ENCODE results near the gene AK1.

AK1 gene

DNA sequence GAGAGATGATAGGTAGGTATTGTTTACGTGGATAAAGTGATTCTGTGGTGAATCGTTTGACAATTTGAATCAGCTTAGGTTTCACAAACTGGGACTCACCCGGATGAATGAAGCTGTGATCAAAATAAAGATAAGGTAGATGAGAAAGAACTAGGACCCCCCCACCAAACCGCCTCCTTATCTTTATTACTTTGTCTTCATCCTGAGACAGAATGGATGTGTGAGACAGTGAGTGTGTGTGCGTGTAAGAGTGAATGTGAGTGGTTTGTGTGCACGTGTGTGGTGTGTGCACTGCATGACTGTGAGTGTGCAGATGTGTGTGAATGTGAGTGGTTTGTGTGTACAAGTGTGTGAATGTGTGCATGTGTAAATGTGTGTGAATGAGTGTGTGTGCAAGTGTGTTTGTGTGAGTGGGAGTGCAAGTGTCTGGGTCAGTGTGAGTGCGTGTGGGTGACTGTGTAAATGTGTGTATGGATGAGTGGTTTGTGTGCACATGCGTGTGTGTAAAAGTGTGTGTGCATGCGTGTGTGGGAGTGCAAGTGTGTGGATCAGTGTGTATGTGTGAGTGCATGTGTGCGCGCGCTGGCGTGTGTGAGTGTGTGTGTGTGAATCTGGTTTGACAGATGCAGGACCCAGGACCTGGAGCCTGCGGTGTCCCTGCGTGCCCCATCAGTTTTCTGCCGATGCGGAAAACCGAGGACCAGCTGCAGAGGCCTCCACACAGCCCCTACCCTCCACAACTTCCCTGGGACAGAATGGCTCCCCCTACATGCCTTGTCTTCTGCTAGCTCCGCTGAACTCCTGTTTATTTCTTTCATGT lies 11.6 kb downstream of the AK1 start:
- DNase-seq = peak; percentile 32

DNA sequence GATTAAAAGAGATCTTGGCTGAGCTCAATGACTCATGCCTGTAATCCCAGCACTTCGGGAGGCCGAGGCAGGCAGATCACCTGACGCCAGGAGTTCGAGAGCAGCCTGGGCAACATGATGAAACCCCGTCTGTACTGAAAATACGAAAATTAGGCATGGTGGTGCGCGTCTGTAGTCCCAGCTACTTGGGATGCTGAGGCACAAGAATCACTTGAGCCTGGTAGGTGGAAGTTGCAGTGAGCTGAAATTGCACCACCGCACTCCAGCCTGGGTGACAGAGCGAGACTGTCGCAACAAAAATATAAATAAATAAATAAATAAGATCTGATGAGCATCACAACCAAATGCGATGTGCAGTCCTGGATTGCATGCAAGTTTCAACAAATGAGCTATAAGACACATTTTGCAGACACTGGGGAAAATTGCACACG lies 14.3 kb downstream of the AK1 start:
- no peak for DNase-seq

DNA sequence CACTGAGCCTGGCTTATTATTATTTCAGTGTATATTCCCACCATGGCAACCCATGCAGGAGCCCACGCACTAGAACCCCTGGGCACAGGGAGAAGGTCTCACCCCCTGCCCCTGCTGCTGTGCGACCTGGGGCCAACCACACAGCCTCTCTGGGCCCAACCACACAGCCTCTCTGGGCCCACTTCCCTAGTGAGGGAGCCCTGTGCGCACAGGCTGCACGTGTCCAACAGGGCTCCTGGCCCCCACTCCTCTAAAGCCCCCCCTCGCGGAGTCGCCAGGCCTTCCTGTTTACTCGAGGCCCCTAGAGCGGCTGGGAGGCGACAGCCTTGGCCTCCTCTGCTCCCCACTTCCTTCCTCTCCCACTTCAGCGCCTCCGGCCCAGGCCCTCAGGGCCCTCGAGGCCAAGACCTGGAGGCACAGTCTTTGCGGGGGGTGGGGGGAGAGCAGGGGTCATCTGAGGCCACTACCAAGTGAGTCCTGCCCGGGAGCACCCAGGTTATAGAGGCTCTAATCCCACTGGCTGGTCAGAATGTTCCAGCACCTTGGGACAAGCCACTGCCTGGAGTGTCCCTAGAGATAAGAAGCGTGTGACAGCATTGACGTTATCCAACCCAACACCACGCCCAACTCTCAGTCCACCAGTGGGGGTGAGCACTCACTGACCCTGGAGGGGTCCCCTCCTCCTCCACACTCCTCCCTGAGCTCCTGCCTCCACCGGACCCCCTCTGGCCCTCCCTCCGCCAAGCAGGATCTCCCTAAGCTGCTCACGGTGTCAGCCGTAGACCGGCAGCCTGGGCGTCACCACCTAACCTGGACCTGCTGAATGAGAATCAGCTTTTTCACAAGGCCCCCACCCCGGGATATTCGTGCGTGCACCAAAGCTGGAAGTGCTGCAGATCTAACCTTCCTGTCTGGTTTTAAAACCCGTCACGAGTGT lies 15.1 kb downstream of the AK1 start:
- DNase-seq = peak; percentile 46

DNA sequence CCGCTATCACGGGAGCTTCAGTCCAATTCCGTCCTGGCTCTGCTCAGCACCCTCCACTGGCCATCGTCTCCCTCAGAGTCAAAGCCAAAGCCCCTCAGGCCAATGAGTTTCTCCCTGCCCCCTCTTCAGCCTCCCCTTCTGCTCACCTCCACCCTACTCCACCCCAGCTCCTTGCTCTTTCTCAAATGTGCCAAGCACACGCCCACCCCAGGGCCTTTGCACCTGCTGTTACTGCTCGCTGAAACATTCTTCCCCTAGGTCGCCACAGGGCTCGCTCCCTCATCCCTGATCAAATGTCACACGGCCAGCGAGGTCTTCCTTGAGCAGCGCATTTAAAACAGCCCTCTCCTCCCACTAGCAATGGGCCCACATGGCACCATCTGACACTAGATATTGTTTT lies 16.7 kb downstream of the AK1 start:
- DNase-seq = no peak

DNA sequence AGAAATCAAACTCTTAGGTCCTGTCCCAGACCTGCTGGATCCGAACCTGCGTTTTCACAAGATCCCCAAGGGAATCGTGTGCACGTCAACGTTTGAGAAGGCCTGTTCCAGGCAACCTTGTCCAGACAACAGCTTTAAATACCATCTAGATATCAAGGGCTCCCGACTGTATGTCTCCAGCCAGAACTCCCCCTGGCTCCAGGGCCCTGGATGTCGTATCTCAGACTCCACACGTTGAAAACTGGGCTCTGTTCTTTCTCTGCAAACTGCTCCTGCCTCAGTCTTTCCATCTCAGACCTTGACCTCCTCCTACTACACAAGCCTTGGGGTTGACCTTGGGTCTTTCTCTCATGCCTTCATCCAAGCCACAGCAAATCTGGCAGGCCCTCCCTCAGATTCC lies 17.2 kb downstream of the AK1 start:
- no peak for DNase-seq

DNA sequence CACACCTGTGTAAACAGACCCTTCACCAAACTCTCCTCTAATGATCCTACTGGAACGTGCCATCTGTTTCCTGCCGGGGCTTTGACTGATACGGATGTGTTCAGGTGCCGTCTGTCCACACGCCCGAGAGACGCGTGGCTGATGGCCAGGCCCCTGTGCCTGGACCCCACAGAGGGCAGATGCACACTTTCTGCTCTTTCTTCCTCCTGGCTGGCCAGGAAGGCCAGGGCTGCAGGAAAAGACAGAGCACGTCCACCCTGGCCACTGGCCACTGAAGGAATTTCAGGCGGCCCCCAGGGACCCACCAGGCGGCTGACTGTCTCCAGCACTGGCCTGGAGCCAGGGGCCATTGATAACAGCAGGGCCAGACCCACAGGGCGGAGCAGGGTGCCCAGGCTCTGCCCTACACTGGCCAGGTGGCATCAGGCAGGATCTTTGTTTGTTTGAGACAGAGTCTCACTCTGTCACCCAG lies 19.4 kb downstream of the AK1 start:
- DNase-seq = no peak

DNA sequence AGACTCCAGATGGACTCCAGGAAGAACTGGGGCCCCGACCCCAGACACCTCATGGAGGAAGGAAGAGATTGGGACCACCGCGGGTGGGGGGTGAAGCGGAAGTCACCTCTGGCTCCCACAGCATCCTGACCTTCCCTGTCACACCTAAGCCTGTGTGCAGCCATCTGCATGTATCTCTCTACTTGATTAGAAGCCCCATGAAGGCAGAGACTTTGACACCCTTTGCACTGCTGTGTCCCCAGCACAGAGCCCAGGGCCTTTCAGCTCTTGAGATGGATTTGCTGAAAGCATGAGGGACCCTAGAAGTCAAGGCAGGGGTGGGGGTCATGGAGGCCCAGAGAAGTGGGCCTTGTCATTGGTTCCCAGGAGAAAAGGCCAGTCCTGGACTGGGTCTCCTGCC lies 20.2 kb downstream of the AK1 start:
- DNase-seq = no peak

DNA sequence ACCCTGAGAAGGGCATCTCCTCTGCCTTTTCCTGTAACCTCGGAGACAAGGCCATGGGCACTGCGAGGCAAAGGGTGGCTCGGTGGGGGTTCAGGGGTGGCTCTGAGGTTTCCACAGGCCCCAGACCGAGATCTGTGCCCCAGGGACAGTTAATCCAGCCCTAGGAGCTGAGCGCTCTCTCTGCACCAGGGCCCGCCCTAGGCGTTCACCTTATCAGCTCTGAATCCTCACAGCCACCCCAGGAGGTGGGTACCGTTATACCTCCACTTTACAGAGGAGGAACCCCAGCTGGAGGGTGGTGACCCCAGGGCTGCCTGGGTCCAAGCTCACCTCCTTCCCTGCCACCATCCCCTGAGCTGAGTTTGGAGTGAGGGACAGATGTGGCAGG lies 20.8 kb downstream of the AK1 start:
- DNase-seq = no peak

DNA sequence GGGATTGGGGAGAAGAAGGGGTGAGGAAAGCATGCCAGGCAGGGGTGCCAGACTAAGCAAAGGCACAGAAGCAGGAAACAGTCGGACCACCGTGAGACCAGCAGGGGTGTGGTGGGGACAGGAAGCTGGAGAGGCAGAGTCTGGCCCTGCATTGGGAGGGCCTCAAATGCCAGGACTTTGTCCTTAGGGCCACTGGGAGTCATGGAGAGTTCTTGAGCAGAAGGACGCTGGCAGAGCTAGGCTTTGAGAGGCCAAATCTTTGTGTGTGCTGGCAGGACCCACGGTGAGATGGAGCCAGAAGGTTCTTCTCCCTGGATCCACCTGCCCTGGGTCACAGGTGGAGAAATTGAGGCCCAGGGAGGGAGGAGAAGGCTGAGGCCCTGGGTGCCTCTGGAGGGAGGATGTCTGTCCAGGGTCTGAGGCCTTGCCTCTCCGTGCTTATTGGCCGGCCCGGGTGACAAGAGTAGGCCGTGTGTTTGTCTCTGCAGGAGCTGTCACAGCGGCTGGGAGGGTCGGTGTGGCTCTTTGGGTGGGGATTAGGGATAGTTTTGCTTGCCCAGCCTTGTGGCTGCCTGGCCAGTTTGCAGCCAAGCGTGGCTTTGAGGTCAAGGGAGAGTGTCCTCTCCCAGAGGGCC lies 21.3 kb downstream of the AK1 start:
- no peak for DNase-seq

DNA sequence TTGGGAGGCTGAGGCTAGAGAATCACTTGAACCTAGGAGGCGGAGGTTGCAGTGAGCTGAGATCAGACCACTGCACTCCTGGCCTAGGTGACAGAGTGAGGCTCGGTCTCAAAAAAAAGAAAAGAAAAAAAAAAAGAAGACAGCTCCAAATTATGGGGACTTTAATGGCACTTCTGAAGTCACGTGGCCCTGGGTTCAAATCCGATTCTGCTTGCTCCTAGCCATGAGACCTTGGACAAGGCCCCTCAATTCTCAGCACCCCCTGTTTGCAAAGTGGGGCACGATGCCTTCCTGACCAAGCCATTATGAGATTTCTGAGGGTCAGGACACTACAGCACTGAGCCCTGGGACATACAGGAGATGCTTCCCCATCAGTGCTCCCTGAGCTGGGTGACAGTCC lies 22.0 kb downstream of the AK1 start:
- no peak for DNase-seq

DNA sequence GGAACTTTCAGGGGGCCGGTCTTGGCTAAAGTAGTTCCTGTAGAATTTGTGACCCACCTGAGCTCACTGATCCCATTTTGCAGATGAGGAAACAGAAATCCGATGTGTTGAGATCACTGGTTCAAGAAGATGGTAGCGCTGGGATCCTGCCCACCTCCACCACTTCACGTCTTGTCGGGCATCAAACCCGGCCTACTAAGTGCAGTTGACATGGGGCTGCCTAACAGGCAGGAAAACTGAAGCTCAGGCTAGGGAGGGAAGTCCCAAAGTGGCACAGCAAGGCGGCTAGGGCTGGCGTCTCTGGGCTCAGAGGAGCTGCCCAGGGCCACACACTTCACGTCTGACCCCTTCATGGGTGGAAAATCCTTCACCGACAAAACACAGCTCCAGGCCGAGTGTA lies 22.5 kb downstream of the AK1 start:
- no peak for DNase-seq

DNA sequence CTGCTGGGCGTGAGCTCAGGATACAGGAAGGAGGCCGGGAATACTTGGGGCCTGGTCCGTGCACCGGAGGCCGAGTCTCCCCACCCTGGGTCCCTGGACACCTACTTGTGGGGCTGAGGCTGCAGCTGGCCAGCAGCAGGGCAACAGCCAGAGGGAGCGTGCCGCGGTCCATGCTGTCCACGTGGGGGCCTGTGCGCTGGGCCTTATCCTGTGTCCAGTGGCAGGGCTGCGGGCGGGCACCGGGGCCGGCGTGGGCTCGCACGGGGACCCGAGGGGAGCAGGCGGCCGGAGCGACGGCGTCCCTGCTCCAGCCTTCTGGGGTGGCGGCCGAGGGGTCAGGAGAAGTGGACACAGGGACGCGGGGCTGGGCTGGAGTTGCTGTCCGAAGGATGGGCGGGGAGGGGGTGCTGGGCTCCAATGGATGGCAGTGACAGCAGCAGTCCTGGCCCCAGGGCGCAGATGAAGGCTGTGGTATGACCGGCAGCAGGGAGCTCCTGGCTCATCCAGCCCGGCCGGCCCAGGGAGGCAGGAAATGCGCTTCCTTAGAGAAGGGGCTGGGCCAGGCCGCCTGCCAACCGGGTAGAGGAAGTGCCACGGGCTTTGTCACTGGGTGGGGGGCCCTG lies 23.2 kb downstream of the AK1 start, which contains the start of gene ENG:
Gene ENG (minus strand): TSS at position 475 of the 623 bp plus-strand sequence. CDS start 303 bp downstream, at position 172.
- DNase-seq = no peak

DNA sequence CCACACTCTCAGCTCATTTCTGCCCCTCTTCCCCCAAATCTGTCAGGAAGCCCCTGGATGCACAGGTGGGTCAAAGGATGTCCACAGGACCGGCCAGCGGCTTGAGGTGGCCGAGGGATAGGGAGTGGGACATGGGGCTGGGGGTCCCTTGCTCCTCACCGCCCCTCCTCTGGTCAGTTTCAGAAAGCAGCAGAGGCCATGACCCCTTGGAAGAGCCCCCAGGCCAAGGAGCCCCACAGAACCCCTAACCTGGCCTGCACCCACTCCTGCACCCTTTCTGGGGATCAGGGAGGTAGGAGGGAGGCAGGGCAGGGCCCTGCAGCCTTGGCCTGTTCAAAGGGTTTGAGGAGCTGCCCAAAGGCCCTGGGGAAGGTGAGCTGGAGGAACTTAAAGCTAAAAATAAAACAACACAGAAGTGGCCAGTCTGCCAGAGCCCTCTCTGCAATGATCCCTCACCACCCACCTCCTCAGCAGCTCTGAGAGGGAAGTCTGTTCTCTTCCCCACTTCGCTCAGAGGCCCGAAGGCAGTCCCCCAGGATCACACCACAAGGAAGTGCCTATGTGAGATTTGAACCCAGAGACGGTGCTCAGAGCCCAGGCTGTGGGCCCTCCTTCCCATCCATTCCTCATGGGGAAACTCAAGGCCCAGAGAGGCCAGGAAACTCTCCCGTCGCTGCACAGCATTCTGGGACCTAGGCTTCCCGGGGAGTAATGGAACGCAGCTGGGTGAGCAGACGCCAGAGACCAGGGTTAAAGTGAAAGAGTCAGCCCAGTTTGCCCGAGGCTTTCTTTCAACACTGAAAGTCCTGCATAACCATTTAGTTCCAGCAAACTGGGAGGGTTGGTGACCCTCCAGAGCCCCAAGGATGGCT lies 23.9 kb downstream of the AK1 start:
- DNase-seq = no peak

DNA sequence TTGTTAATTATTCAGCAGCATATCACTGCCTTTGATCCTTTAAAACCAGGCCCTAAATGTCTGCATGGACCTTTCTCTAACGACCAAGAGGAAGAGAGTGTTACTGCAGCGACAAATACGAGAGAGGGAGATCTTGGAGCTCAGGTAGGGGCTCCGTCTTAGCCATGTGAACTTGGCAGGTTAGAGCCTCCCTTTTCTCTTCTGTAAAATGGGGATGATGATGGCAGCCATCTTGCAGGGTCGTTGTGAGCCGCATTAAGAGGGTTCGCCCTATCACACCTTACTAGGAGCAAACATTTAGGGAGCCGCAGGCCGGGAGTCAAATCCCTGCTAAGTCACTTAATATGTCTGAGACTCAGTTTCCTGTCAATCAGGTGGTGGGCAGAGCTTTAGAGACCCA lies 24.6 kb downstream of the AK1 start:
- no peak for DNase-seq

DNA sequence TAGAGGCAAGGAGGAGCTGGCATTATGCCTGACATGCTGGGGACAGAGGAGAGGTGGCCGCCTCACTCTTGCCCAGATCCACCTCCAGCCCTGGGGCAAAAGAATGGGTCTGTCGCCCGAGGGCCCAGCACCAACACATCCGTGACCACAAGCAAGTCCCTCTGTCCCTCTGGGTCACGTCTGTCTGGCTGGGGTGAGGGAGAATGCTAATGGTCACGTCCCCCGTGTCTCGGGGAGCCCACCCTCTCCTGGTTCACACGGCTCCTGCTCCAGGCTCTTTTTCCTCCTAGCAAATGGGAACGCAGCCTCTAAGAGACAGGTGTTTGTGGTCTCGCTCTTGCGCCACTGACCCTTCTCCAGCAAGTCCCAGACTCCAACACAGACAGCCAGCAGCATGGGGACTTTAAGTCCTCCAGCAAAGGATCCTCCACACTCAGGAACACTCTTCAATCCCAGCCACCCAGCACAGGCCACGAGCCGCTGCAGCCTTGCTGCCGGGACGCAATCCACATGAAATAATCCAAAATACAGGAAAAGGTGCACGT lies 27.1 kb downstream of the AK1 start:
- no peak for DNase-seq

DNA sequence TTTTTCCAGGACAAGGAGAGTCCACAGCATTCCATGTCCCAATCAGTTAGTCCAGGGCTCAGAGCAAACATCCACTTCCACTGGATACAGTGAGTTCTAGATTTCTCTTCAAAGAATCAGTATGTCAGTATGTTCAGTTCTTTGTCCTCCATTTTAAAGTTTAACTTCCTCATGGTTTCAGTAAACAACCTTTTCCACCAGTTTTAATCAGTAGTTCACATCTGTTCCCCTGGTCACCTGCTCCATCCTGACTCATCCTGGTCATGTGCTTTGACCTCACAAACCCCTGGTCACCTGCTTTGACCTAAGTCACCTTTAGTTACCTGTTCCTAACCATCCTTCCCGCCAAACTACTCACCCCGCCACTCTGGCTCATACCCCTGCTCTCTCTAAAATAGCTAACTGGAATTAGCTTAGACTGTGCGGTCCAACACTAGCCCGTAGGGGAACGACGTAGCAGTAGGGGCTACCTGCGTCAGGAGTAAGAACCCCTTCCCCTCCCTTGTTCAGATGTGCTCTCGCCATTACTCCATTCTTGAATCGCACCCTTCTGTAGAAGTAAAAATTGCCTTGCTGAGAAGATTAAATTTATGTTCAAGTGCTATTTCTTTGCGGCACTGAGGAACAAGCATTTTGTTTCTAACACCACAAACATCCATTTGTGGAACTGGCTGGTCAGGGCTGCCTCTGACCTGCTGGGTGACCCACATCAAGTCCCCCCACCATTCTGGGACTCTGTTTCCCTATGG lies 28.5 kb downstream of the AK1 start:
- no peak for DNase-seq

DNA sequence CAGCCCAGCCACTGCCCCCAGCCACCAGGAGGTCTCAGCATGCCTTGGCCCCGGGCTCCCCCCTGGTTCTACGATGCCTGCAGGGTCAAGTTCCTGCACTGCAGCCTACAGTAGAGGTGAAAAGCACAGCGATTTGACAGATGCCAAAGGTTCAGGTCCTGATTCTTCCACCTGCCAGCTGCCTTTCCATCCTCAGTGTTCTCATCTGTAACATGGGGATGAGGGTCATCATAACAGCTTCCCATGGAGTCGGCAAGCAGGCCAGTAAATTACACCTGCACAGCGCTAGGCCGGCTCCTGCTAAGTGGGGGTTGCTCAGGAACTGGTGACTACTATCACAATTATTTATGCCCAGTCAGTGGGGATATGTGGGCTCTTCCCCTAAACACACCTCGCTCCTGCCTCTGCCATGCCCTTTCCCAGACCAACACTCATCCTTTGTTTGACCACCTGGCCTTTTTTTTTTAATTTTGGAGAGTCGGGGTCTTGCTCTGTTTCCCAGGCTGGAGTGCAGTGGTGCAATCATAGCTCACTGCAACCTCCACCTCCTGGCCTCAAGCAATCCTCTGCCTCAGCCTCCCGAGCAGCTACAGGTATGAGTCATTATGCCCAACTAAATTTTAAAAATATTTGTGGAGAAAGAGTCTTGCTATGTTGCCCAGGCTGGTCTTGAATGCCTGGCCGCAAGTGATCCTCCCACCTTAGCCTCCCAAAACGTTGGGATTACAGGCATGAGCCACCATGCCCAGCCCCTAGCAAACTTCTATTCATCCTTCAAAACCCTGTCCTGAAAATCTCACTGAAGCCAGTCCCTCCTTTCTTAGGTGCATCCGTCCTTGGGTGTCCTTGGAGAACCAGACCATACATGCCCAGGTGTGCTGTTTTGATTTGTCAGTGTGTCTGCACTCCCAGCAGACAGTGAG lies 29.4 kb downstream of the AK1 start:
- DNase-seq = no peak

DNA sequence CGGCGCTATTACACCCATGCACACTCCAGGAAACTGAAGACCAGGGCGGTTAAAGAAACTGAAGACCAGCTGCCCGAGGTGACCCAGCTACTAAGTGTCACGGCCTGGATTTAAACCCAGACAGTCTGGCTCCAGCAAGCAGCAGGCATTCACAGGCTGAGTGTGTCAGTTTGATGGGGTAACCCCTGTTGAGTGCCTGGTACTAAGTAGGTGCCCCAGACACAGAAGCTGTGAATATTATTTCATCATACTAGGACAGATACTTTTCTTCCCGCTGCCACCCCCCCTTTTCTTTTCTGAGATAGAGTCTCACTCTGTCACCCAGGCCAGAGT lies 30.3 kb downstream of the AK1 start:
- DNase-seq = no peak

DNA sequence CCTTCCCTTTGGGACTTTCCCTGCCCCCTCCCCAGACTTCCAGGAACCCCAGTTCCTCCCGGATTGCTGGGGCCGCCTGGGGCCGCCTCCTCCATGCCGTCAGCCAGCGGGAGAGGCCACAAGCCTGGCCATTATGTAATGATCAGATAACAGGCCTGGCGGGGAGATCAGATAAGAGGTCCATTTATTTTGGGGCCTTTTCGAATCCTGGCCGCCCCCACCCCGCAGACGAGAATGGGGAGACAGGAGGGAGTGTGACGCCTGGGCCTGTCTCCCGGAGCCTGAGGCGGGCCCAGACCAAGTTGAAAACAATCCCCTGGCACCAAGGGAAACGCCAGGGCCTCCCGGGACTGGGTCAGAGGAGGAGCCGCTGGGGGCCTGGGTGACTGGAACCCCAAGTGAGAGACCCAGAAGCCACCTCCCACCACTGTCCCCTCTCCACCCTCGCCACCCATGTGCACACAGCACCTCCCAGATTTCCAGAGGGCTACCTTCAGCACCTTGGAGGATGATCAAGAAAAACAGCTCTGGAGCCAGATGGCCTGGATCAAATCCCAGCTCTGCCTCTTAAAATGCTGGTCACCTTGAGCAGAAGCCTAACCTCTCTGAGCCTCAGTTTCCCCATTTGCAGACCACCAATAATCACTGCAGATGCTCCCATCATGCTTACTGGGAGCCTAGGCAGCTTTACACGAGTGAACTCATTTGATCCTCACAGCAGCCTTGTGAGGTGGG lies 30.9 kb downstream of the AK1 start:
- no peak for DNase-seq

Measured in CD4-positive, alpha-beta T cell treated with Interleukin-4 for 4 hours (primary cell).